Measurements from ENCODE around the gene NAGPA. TPM values are rescaled to one million over a fixed set of nuclear protein-coding genes. Genes with fewer than 3 reads are reported as not detected.

The NAGPA gene
- total and polyA plus RNA-seq, 2 of the 13 experiments (the other 11 are each of a cell fraction or from before 2014, with no cell fraction given): 27.1 to 60.3 TPM

DNA sequence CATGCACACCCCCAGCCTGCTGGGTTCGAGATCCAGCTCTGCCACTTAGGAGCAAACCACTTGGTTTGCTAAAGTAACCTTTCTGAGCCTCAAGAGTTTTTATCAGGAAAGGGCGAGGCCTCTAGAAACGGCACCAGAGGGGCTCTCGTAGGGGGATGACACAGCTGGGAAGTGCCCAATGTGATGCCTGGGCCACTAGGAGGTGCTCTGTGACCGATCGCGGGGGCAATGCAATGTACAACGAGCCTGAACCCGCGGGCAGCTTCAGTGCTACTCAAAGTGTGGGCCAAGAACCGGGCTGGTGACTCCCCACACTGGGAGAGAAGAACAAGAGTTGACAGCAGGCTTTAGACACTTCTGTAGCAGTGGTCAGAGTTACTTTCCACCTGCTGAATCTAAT, 22.6 kb upstream of the NAGPA start:
- Histone ChIP-seq H3K4me2 (ENCODE audit: low read depth, low read length) (no peak overlapping the region), H3K27me3 (ENCODE audit: control insufficient read depth in 1 of 2, insufficient read depth in 2 of 2, low read length in 2 of 2) (peaks cover 0 to 2% of the 10 kb centered on the region in 2 experiments; a peak in 1 of 5 replicates), H3K4me1 (ENCODE audit: insufficient read depth, low read length) (0 out of 2 replicates have a peak, but pooled peaks cover 5% of the 10 kb centered on the region), H3K9ac (ENCODE audit: insufficient read depth, low read depth, low read length) (no peak overlapping the region), H3K79me2 (ENCODE audit: insufficient read depth, low read length) (no peaks in the 10 kb centered on the region), H3K9me3 (ENCODE audit: low read length) (no peaks in the 10 kb centered on the region), H2AFZ (ENCODE audit: low read length) (no peak overlapping the region), H3K4me3 (replicated peaks in 1 of 3; ENCODE audit: insufficient read depth in 1 of 3, low read depth in 2 of 3, low read length in 3 of 3) (no peak overlapping the region), H4K20me1 (ENCODE audit: insufficient read depth, low read length) (no peaks in the 10 kb centered on the region), H3K36me3 (replicated peaks in 1 of 2; ENCODE audit: control insufficient read depth in 1 of 2, insufficient read depth in 2 of 2, low read length in 2 of 2) (no peaks in the 10 kb centered on the region), H3K27ac (ENCODE audit: extremely low read length, insufficient read depth, low read length) (no peak overlapping the region)
- POLR2A ChIA-PET: no interaction called here
- ATAC-seq (peak; percentile 89), DNase-seq (ENCODE audit: low spot score) (peak; percentile 65), FAIRE-seq (peak; percentile 92)
- WGBS (ENCODE audit: low lambda C conversion rate): 7% methylated on average over 11 of the region's 11 CpGs
- in situ Hi-C loops (cut with HindIII; ENCODE audit: extremely low pct_ligation_motif_present, low pct_unique_long_range_greater_than_20kb) (no loop called here), intact Hi-C loops (cut with micrococcal nuclease; ENCODE audit: unreplicated experiment) (loop anchor here (1.0 to 2.0 kb wide), 3 partner anchors 20 to 36 kb away; no protein-coding TSS in a partner anchor)
- BruUV-seq (replicated peaks): no TSS peak
- CTCF ChIA-PET (ENCODE audit: low intra/inter-chr PET ratio, low total read pairs): interaction anchor here (1.2 to 1.9 kb wide), 4 partner anchors 28 to 434 kb away, joined by 3 to 5 read pairs (median 4); no protein-coding TSS in a partner anchor
- TF ChIP-seq RBM39 (IDR thresholded peaks at IDR 0.05; ENCODE audit: low read depth, low read length, poor library complexity, severe bottlenecking): no peak
- no peak for TF ChIP-seq ETV5 (CRISPR knock-in tag; IDR thresholded peaks at IDR 0.05; ENCODE audit: borderline replicate concordance)
- TF ChIP-seq, protein P1, sequence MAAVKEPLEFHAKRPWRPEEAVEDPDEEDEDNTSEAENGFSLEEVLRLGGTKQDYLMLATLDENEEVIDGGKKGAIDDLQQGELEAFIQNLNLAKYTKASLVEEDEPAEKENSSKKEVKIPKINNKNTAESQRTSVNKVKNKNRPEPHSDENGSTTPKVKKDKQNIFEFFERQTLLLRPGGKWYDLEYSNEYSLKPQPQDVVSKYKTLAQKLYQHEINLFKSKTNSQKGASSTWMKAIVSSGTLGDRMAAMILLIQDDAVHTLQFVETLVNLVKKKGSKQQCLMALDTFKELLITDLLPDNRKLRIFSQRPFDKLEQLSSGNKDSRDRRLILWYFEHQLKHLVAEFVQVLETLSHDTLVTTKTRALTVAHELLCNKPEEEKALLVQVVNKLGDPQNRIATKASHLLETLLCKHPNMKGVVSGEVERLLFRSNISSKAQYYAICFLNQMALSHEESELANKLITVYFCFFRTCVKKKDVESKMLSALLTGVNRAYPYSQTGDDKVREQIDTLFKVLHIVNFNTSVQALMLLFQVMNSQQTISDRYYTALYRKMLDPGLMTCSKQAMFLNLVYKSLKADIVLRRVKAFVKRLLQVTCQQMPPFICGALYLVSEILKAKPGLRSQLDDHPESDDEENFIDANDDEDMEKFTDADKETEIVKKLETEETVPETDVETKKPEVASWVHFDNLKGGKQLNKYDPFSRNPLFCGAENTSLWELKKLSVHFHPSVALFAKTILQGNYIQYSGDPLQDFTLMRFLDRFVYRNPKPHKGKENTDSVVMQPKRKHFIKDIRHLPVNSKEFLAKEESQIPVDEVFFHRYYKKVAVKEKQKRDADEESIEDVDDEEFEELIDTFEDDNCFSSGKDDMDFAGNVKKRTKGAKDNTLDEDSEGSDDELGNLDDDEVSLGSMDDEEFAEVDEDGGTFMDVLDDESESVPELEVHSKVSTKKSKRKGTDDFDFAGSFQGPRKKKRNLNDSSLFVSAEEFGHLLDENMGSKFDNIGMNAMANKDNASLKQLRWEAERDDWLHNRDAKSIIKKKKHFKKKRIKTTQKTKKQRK (IDR thresholded peaks at IDR 0.05; ENCODE audit: low read length): no peak
- no peak for TF ChIP-seq TRIM24 (CRISPR knock-in tag; IDR thresholded peaks at IDR 0.05)
- no peak for TF ChIP-seq GABPA (IDR thresholded peaks at IDR 0.05; ENCODE audit: low read depth, low read length)
- TF ChIP-seq GABPA (CRISPR knock-in tag; IDR thresholded peaks at IDR 0.05; ENCODE audit: low read depth): no peak
- TF ChIP-seq, protein P2, sequence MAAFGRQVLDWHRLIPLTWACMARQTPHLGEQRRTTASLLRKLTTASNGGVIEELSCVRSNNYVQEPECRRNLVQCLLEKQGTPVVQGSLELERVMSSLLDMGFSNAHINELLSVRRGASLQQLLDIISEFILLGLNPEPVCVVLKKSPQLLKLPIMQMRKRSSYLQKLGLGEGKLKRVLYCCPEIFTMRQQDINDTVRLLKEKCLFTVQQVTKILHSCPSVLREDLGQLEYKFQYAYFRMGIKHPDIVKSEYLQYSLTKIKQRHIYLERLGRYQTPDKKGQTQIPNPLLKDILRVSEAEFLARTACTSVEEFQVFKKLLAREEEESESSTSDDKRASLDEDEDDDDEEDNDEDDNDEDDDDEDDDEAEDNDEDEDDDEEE (CRISPR knock-in tag; IDR thresholded peaks at IDR 0.05): no peak
- TF ChIP-seq ZNF230 (CRISPR knock-in tag; IDR thresholded peaks at IDR 0.05): peak; percentile 80; the same call in 1 of the 2 replicates
- no peak for TF ChIP-seq ZNF883 (CRISPR knock-in tag; IDR thresholded peaks at IDR 0.05; ENCODE audit: not compliant biosample characterization)
- TF ChIP-seq, protein P3, sequence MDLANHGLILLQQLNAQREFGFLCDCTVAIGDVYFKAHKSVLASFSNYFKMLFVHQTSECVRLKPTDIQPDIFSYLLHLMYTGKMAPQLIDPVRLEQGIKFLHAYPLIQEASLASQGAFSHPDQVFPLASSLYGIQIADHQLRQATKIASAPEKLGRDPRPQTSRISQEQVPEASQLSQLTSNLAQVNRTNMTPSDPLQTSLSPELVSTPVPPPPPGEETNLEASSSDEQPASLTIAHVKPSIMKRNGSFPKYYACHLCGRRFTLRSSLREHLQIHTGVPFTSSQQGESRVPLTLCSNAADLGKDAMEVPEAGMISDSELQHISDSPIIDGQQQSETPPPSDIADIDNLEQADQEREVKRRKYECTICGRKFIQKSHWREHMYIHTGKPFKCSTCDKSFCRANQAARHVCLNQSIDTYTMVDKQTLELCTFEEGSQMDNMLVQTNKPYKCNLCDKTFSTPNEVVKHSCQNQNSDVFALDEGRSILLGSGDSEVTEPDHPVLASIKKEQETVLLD (CRISPR knock-in tag; IDR thresholded peaks at IDR 0.05; ENCODE audit: low read depth): no peak
- no peak for TF ChIP-seq ZNF549 (CRISPR knock-in tag; IDR thresholded peaks at IDR 0.05)
- TF ChIP-seq ZNF546 (CRISPR knock-in tag; conservative IDR thresholded peaks at IDR 0.05): no peak
- TF ChIP-seq, protein P4, sequence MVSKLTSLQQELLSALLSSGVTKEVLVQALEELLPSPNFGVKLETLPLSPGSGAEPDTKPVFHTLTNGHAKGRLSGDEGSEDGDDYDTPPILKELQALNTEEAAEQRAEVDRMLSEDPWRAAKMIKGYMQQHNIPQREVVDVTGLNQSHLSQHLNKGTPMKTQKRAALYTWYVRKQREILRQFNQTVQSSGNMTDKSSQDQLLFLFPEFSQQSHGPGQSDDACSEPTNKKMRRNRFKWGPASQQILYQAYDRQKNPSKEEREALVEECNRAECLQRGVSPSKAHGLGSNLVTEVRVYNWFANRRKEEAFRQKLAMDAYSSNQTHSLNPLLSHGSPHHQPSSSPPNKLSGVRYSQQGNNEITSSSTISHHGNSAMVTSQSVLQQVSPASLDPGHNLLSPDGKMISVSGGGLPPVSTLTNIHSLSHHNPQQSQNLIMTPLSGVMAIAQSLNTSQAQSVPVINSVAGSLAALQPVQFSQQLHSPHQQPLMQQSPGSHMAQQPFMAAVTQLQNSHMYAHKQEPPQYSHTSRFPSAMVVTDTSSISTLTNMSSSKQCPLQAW (CRISPR knock-in tag; IDR thresholded peaks at IDR 0.05): peak; percentile 28; the same call in 1 of the 2 replicates
- TF ChIP-seq ETV6 (CRISPR knock-in tag; conservative IDR thresholded peaks at IDR 0.05): no peak
- peak; percentile 70 for TF ChIP-seq XRCC5 (optimal IDR thresholded peaks at IDR 0.05; ENCODE audit: low read length)

Data from HepG2 (cell line).